ENCODE results near the gene DGLUCY.
"Not testable (repeated sequence)": the region's sequence is repeated elsewhere in the genome, so short reads cannot be mapped to it uniquely, and the experiment has no call there.

DGLUCY gene

GRCh38 chr14:91219517-91220389 lies 105.9 kb downstream of the DGLUCY start:
- no peak overlapping the region for H3K27ac Mint-ChIP-seq
- ATAC-seq = no peak
- H3K27me3 Mint-ChIP-seq = no peaks in the 10 kb centered on the region
- H3K36me3 Mint-ChIP-seq = peaks cover 79% of the 10 kb centered on the region
- no peak overlapping the region for H3K4me3 Mint-ChIP-seq
- H3K9me3 Mint-ChIP-seq = peaks cover 4% of the 10 kb centered on the region
- peaks cover 13% of the 10 kb centered on the region for H3K4me1 Mint-ChIP-seq

- Mint-ChIP-seq H3K27ac (no peak overlapping the region), H3K36me3 (peaks cover 72% of the 10 kb centered on the region), H3K4me3 (no peak overlapping the region), H3K9me3 (peaks cover 4% of the 10 kb centered on the region), H3K4me1 (peaks cover 16% of the 10 kb centered on the region), H3K27me3 (no peaks in the 10 kb centered on the region)
- no peak for ATAC-seq
These were observed 106.7 kb downstream of the DGLUCY start for GRCh38 chr14:91220581-91221000.

GRCh38 chr14:91221270-91221669 lies 107.4 kb downstream of the DGLUCY start:
- ATAC-seq = no peak
- Mint-ChIP-seq H3K4me3 (no peak overlapping the region), H3K9me3 (peaks cover 4% of the 10 kb centered on the region), H3K27ac (no peak overlapping the region), H3K36me3 (peaks cover 65% of the 10 kb centered on the region), H3K4me1 (peaks cover 23% of the 10 kb centered on the region), H3K27me3 (no peaks in the 10 kb centered on the region)

- H3K27ac Mint-ChIP-seq = peak overlapping the region; percentile 5
- H3K4me3 Mint-ChIP-seq = no peak overlapping the region
- peaks cover 53% of the 10 kb centered on the region for H3K36me3 Mint-ChIP-seq
- peaks cover 43% of the 10 kb centered on the region for H3K4me1 Mint-ChIP-seq
- H3K27me3 Mint-ChIP-seq = no peaks in the 10 kb centered on the region
- ATAC-seq = no peak
- H3K9me3 Mint-ChIP-seq = peaks cover 4% of the 10 kb centered on the region
These were observed 109.3 kb downstream of the DGLUCY start for GRCh38 chr14:91223028-91223783.

GRCh38 chr14:91225025-91225424 lies 111.2 kb downstream of the DGLUCY start:
- Mint-ChIP-seq H3K4me1 (peaks cover 61% of the 10 kb centered on the region), H3K36me3 (peaks cover 43% of the 10 kb centered on the region), H3K27ac (no peak overlapping the region), H3K27me3 (no peaks in the 10 kb centered on the region), H3K4me3 (no peak overlapping the region), H3K9me3 (peaks cover 4% of the 10 kb centered on the region)
- ATAC-seq = no peak

- H3K9me3 Mint-ChIP-seq, ATAC-seq, H3K4me3 Mint-ChIP-seq, H3K27me3 Mint-ChIP-seq: not testable (repeated sequence)
- Mint-ChIP-seq H3K27ac (peak overlapping the region; percentile 87), H3K4me1 (peaks cover 63% of the 10 kb centered on the region), H3K36me3 (peaks cover 29% of the 10 kb centered on the region)
These were observed 112.5 kb downstream of the DGLUCY start for GRCh38 chr14:91226360-91226759.

- H3K4me1 Mint-ChIP-seq = peaks cover 60% of the 10 kb centered on the region
- peak overlapping the region; percentile 87 for H3K27ac Mint-ChIP-seq
- no peak for ATAC-seq
- H3K36me3 Mint-ChIP-seq = peaks cover 21% of the 10 kb centered on the region
- H3K4me3 Mint-ChIP-seq = no peak overlapping the region
- H3K27me3 Mint-ChIP-seq = no peaks in the 10 kb centered on the region
- H3K9me3 Mint-ChIP-seq = no peaks in the 10 kb centered on the region
These were observed 113.3 kb downstream of the DGLUCY start for GRCh38 chr14:91227183-91227628.

- no peaks in the 10 kb centered on the region for H3K27me3 Mint-ChIP-seq
- peak overlapping the region; percentile 87 for H3K27ac Mint-ChIP-seq
- peak overlapping the region; percentile 52 for H3K4me3 Mint-ChIP-seq
- ATAC-seq = peak; percentile 95
- H3K9me3 Mint-ChIP-seq = no peaks in the 10 kb centered on the region
- H3K4me1 Mint-ChIP-seq = peaks cover 64% of the 10 kb centered on the region
- H3K36me3 Mint-ChIP-seq = peaks cover 14% of the 10 kb centered on the region
These were observed 114.5 kb downstream of the DGLUCY start for GRCh38 chr14:91228112-91229004.

GRCh38 chr14:91229005-91229382 lies 115.1 kb downstream of the DGLUCY start:
- peaks cover 64% of the 10 kb centered on the region for H3K4me1 Mint-ChIP-seq
- ATAC-seq = no peak
- H3K36me3 Mint-ChIP-seq = peaks cover 7% of the 10 kb centered on the region
- no peaks in the 10 kb centered on the region for H3K27me3 Mint-ChIP-seq
- peak overlapping the region; percentile 87 for H3K27ac Mint-ChIP-seq
- H3K4me3 Mint-ChIP-seq = no peak overlapping the region
- H3K9me3 Mint-ChIP-seq = no peaks in the 10 kb centered on the region

- ATAC-seq = peak; percentile 86
- no peaks in the 10 kb centered on the region for H3K9me3 Mint-ChIP-seq
- peaks cover 13% of the 10 kb centered on the region for H3K36me3 Mint-ChIP-seq
- no peak overlapping the region for H3K4me3 Mint-ChIP-seq
- H3K27ac Mint-ChIP-seq = peak overlapping the region; percentile 87
- H3K4me1 Mint-ChIP-seq = peaks cover 64% of the 10 kb centered on the region
- no peaks in the 10 kb centered on the region for H3K27me3 Mint-ChIP-seq
These were observed 115.9 kb downstream of the DGLUCY start for GRCh38 chr14:91229743-91230200.

GRCh38 chr14:91230397-91231035 lies 116.6 kb downstream of the DGLUCY start:
- ATAC-seq = no peak
- peaks cover 61% of the 10 kb centered on the region for H3K4me1 Mint-ChIP-seq
- no peaks in the 10 kb centered on the region for H3K9me3 Mint-ChIP-seq
- peaks cover 14% of the 10 kb centered on the region for H3K36me3 Mint-ChIP-seq
- no peak overlapping the region for H3K4me3 Mint-ChIP-seq
- H3K27ac Mint-ChIP-seq = peak overlapping the region; percentile 87
- no peaks in the 10 kb centered on the region for H3K27me3 Mint-ChIP-seq

GRCh38 chr14:91231446-91231845 lies 117.6 kb downstream of the DGLUCY start:
- no peak for ATAC-seq
- Mint-ChIP-seq H3K4me1 (peaks cover 52% of the 10 kb centered on the region), H3K27ac (peak overlapping the region; percentile 11), H3K27me3 (no peaks in the 10 kb centered on the region), H3K36me3 (peaks cover 14% of the 10 kb centered on the region), H3K4me3 (no peak overlapping the region), H3K9me3 (no peaks in the 10 kb centered on the region)

GRCh38 chr14:91232052-91232451 lies 118.2 kb downstream of the DGLUCY start:
- Mint-ChIP-seq H3K27me3 (no peaks in the 10 kb centered on the region), H3K27ac (peak overlapping the region; percentile 11), H3K36me3 (peaks cover 9% of the 10 kb centered on the region), H3K9me3 (no peaks in the 10 kb centered on the region), H3K4me1 (peaks cover 46% of the 10 kb centered on the region), H3K4me3 (no peak overlapping the region)
- ATAC-seq = no peak

GRCh38 chr14:91232603-91233002 lies 118.7 kb downstream of the DGLUCY start:
- H3K27ac Mint-ChIP-seq = peak overlapping the region; percentile 11
- peaks cover 9% of the 10 kb centered on the region for H3K36me3 Mint-ChIP-seq
- no peaks in the 10 kb centered on the region for H3K9me3 Mint-ChIP-seq
- no peaks in the 10 kb centered on the region for H3K27me3 Mint-ChIP-seq
- peaks cover 40% of the 10 kb centered on the region for H3K4me1 Mint-ChIP-seq
- no peak overlapping the region for H3K4me3 Mint-ChIP-seq
- ATAC-seq = no peak
